ENCODE measurements around the gene ARHGAP6.

ARHGAP6 gene

GRCh38 chrX:11206716-11207115 is 459.0 kb downstream of the ARHGAP6 start:
- DNase-seq, result no peak

- no peak for DNase-seq
Observed at GRCh38 chrX:11205796-11206195, 459.9 kb downstream of the ARHGAP6 start.

- DNase-seq, result no peak
Observed at GRCh38 chrX:11197671-11198070, 468.0 kb downstream of the ARHGAP6 start.

- no peak for DNase-seq
Observed at GRCh38 chrX:11196476-11196875, 469.2 kb downstream of the ARHGAP6 start.

- DNase-seq, result no peak
Observed at GRCh38 chrX:11193035-11193469, 472.7 kb downstream of the ARHGAP6 start.

GRCh38 chrX:11190745-11191510 is 474.8 kb downstream of the ARHGAP6 start:
- peak; percentile 55 for DNase-seq

GRCh38 chrX:11189097-11189496 is 476.6 kb downstream of the ARHGAP6 start:
- no peak for DNase-seq

- no peak for DNase-seq
Observed at GRCh38 chrX:11188664-11189063, 477.1 kb downstream of the ARHGAP6 start.

- DNase-seq, result no peak
Observed at GRCh38 chrX:11187001-11187400, 478.7 kb downstream of the ARHGAP6 start.

- no peak for DNase-seq
Observed at GRCh38 chrX:11185861-11186260, 479.9 kb downstream of the ARHGAP6 start.

- no peak for DNase-seq
Observed at GRCh38 chrX:11180571-11180970, 485.1 kb downstream of the ARHGAP6 start.

- no peak for DNase-seq
Observed at GRCh38 chrX:11172415-11172814, 493.3 kb downstream of the ARHGAP6 start.

- DNase-seq, result no peak
Observed at GRCh38 chrX:11171956-11172355, 493.8 kb downstream of the ARHGAP6 start.

- DNase-seq, result no peak
Observed at GRCh38 chrX:11164433-11164832, 501.3 kb downstream of the ARHGAP6 start.

- DNase-seq, result no peak
Observed at GRCh38 chrX:11159149-11159548, 506.6 kb downstream of the ARHGAP6 start.

- no peak for DNase-seq
Observed at GRCh38 chrX:11151799-11152559, 513.7 kb downstream of the ARHGAP6 start.

GRCh38 chrX:11148401-11148800 is 517.3 kb downstream of the ARHGAP6 start:
- DNase-seq, result no peak

- DNase-seq, result no peak
Observed at GRCh38 chrX:11146411-11146810, 519.3 kb downstream of the ARHGAP6 start.

GRCh38 chrX:11143931-11144678 is 521.6 kb downstream of the ARHGAP6 start:
- DNase-seq, result peak; percentile 11

GRCh38 chrX:11138498-11139390 is 527.0 kb downstream of the ARHGAP6 start:
- DNase-seq, result no peak

- DNase-seq, result peak; percentile 0
Observed at GRCh38 chrX:11137543-11138139, 528.1 kb downstream of the ARHGAP6 start.

Measured in DMS79 treated with DMSO at 0.1 percent for 48 hours (cell line).